NCI-H1930 (cell line): ENCODE data around the gene OR2L8.
A peak's percentile ranks its signal among the peaks of the same experiment; 100 is the strongest.

ENCODE experiments used
- DNase-seq, 2 experiments: peaks; one replicate each; lab custom pipeline; 2025; lab: John Stamatoyannopoulos, UW

Gene OR2L8, protein sequence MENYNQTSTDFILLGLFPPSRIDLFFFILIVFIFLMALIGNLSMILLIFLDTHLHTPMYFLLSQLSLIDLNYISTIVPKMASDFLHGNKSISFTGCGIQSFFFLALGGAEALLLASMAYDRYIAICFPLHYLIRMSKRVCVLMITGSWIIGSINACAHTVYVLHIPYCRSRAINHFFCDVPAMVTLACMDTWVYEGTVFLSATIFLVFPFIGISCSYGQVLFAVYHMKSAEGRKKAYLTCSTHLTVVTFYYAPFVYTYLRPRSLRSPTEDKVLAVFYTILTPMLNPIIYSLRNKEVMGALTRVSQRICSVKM

DNA sequence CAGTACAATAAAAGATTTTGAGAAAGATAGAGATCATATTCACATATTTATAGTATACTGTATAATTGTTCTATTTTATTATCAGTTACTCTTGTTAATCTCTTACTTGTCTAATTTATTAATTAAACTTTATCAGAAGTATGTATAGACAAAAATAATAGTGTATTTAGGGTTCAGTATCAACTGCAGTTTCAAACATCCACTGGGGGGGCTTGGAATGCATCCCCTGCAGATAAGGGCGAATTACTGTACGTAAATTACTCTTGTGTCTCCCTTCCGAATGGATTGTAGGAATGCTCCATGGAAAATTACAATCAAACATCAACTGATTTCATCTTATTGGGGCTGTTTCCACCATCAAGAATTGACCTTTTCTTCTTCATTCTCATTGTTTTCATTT is at the start of gene OR2L8:
TSS of gene OR2L8 (plus strand) at position 301 of the 400 bp plus-strand sequence. CDS start at position 301, 0 bp downstream.
- DNase-seq: no peak

DNA sequence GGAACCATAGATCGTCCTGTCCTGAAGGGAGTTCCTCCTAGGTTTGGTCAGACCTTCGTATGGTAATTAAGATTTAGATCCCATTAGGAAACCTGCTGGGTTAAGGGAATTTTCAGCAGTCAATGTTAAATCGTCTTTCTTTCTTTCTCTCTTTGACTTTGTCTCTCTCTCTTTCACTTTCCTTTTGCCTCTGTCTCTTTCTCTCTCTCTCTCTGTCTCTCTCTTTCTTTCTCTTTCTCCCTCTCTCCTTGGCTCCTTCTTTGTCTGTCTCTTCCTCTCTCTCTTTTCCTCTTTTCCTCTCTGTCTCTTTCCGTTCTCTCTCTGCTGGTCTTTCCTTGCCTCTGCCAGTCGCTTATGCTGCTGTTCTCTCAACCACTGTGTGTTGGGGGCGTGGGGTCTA is 44.5 kb upstream of the OR2L8 start:
- no peak for DNase-seq

DNA sequence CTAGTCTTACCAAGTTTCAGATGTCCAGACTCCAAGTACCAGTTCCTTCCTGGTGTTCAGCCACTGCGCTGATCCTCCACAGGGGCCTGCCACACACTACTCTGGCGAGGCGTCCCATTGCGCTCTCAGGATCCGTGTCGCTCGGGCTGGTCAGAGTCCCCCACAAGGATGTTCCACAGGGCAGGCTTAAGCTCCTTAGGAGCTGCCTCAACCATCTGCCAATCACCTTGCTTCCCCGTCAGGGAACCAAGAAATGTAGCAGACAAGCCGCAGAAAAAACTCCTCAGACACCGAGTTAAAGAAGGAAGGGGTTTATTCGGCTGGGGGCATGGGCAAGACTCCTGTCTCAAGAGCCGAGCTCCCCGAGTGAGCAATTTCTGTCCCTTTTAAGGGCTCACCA is 43.5 kb upstream of the OR2L8 start:
- no peak for DNase-seq

DNA sequence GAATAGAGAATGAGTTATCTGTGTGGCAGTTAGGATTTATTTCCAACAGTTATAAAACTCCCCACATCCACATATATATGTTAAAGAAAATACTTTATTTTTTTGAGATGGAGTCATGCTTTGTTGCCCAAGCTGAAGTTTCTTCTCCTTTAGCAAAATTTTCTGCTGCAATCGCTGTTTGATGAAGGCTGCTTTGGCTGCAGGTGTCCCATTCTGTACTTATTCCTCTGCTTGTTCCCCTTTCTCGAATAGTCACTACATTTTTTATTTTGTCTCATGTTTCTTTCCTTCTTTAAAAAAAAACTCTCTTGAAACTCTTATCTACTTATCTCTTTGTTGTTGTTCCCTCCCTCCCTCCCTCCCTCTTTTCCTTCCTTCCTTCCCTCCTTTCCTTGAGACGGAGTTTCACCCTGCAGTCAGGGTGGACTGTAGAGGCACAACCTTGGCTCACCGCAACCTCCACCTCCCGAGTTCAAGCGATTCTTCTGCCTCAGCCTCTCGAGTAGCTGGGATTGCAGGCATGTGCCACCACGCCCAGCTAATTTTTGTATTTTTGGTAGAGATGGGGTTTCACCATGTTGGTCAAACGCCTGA is 42.7 kb upstream of the OR2L8 start:
- no peak for DNase-seq

DNA sequence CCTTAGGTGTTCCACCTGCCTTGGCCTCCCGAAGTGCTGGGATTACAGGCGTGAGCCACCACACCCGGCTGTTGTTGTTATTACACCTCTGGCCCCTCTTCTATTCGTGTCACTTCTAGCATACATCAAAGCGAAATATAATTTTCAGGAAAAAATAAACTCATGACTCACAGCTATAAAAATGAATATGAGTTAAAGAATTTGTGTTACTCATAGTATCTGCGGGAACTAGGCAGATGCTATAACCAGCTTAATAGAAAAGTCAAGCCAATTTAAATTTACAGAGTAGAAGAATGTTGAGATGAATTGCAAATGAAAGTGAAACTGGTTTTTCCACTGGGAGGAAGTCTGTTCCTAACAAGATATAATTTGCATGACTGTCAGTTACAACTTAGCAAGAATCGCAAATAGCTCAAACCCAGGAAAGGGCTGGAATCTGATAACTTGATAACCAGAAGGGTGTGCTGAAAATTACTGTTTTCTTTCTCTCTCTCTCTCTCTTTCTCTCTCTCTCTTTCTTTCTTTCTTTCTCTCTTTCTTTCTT is 42.1 kb upstream of the OR2L8 start:
- DNase-seq: no peak

DNA sequence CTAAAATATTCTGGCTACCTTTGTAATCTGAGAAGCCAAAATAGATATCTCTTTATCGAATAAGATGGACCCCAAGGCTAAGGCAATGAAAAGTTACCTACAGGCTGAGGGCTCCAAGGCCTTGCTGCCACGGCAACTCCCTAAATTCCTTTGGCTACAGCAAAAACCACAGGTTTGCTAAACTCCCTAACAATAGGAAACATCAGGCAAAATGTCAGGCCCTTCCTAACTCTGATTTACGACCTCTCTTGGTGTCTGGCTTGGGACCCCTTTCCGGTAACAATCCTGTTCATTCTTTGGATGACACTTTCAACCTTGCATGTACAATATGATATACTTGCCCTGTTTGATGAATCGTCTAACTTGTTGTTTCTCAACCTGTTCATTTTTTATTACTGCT is 39.9 kb upstream of the OR2L8 start:
- DNase-seq: no peak

DNA sequence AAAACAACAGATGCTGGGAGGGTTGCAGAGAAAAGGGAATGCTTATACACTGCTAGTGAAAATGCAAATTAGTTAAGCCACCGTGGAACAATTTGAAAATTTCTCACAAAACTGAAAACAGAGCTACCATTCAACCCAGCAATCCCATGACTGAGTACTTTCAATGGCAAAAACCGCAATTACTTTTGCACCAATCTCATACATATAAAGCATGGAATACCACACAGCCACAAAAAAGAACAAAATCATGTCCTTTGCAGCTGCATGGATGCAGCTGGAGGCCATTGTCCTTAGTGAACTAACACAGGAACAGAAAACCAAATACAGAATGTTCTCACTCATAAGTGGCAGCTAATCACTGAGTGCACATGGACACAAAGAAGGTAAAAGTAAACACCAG is 34.9 kb upstream of the OR2L8 start:
- DNase-seq: peak; percentile 4 to 39

DNA sequence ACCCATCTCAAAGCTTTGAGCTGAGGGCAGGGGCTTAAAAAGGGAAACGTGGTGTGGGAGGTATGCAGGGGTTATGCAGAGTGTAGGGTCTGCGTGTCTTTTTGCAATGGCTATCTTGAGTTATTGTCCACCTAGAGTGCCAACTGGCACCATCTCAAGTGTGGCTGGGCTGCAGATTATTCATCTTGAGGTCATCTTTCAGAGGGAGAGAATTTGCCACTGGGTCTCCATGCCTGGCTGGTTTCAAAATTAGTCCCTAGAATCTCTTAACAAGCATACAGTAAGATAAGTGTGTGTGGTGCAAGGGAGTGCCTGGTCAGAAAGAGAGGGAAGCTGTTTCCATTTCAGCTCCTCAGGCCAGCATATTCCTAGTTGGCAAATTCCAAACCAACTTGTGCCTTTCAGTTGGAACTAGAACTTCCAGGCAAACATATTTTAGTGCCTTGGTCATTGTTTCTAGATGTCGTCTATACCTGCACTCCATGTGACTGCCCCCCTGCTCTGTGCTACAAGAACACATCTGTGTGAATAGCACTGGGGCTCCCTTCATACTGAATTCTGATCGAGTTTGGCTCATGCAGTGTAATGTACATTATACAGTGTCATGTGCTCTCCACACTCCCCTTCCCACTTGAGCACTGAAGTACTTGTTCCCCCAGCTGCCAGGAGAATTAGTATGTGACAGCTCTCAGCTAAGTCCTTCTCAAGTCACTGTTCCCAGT is 33.6 kb upstream of the OR2L8 start:
- DNase-seq: no peak

DNA sequence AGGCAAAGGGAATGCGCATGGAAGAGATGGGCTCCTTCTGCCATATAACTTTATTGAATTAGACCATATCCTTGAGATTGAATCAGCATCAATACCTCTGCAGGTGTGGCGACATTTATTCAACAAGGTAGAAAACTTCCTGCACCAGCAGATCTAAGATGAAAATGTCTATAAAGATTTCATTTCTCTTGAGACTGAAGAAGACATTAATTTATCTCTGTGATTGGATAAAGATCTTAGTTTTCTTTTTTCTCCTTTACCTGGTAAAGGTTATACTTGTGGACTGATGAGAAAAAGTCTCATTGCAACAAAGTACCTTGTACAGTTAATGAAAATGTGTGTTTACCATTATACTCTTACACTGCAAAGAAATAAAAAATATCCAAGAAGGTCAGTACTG is 28.7 kb upstream of the OR2L8 start, which contains the start of gene OR2T8:
TSS of gene OR2T8 (plus strand) at position 301 of the 400 bp plus-strand sequence. CDS start 766 bp downstream, outside the sequence.
- no peak for DNase-seq

DNA sequence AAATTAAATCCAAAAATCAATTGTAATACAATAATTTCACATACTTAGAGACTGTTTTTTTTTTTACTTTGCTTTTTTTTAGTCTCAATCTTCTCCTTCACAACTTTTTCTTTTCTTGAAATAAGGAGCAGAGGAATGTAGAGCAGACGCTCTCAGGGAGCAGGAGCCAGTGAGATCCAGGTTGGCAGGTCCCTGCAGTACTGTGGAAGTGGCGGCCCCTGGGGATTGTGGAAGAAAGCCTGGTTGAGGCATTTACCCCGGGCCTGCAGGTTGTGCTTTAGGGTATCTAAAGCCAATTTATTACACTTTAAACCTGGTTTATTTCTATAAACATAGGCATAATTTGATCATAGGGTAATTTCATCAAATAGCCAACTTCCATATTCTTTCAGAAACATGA is 24.7 kb upstream of the OR2L8 start:
- DNase-seq: no peak

DNA sequence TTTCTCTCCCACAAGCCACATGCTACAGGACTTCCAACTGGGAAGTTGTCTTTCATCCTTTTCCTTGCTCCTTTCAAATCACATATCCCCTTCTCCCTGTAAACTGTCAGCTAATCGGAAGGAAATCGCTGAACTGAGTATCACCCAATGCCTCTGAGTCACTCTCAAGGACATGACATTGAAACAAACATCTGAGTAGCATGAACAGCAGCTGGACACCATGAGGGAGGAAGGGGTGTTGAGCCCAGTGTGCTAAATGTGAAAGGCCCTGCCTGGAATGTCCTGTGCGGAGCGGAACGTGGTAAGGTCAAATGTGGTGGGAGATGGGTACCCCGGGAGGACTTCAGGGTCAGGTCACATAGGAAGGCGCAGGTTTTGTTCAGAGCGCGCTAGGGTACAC is 23.8 kb upstream of the OR2L8 start, which contains the start of gene OR2AJ1:
TSS of gene OR2AJ1 (plus strand) at position 22 of the 400 bp plus-strand sequence. CDS start 8,880 bp downstream, outside the sequence.
- DNase-seq: no peak

DNA sequence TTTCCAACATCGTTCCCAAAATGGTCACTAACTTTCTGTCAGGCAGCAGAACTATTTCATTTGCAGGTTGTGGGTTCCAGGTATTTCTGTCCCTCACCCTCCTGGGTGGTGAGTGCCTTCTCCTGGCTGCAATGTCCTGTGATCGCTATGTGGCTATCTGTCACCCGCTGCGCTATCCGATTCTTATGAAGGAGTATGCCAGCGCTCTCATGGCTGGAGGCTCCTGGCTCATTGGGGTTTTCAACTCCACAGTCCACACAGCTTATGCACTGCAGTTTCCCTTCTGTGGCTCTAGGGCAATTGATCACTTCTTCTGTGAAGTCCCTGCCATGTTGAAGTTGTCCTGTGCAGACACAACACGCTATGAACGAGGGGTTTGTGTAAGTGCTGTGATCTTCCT is 14.7 kb upstream of the OR2L8 start:
- no peak for DNase-seq

DNA sequence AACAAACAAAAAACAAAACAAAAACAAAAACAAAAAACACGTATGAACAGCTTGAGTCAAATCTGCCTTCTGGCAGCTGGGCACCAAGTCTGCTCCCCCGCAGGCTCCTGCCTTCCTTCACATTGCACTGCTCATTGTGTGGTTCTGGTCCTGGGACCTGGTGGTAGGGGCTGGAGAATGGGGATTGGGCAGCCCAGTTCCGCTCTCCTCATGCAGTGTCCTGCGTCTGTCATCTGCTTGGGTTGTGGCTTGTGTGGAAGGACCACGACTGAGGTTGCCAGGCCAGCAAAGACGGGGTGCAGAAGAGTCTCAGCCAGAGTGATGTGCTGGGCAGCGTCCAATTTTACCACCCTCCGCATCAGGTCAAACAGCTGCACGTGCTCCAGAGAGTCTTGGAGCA is 12.9 kb upstream of the OR2L8 start:
- DNase-seq: no peak

DNA sequence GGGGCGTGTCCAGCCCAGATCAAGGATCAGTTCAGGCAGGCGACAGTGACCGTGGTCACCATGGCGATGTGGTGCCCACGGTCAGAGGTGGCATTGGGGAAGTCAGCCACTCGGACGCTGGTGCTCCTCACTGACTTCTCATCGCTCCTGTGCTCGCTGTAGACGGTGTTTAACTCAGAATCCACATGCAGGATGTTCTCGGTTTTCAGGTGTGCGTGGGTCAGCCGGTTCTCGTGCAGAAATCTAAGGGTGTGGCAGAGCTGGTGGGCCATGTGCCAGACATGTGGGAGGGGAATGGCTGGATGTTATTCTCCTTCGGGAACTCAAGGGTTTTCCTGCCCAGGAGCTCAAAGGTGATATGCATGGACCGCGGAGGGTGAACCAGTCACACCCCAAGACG is 12.2 kb upstream of the OR2L8 start:
- DNase-seq: no peak

DNA sequence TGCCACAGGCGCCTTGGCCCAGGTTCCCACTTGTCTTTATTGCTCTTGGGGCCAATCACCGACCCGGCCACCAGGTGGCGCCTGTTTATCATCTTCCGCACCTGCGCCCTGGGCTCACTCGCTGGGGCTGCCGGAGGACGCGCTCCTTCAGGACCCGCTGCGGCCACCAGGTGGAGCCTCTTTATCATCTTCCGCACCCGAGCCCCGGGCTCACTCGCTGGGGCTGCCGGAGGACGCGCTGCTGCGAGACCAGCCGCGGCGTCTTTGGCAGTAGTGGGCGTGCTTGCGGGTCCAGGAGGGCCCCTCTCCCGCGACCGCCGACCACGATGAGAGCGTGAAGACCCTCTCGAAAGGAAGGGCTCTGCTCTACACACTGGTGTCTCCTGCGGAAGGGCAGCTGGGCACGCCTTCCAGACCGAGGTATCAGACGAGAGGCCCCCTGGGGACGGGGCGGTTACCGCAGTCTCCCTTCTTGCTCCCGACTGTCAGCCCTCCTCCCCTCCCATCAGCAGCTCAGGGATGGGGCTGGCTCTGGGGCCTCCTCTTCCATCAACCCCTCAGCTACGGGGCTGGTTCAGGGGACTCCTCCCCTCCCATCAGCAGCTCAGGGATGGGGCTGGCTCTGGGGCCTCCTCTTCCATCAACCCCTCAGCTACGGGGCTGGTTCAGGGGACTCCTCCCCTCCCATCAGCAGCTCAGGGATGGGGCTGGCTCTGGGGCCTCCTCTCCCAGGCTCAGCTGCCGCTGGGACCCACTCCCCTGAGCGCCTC is 11.5 kb upstream of the OR2L8 start:
- peak; percentile 90 to 92 for DNase-seq

DNA sequence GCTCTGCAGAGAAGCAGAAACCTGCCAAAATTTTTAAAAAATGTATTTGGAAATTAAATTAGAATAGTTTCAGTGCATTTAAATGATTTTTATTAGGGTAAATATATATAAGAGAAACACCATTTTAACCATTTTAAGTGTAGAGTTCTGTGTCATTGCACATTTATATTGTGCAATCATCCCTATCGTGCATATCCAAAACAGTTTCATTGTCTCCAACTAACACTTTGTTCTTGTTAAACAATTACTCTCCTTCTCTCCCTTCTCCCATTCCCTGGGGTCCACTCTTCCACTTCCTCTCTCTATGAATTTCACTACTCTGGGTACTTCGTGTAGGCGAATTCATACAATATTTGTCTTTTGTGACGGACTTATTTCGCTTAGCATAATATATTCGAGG is 6.0 kb upstream of the OR2L8 start:
- DNase-seq: no peak

DNA sequence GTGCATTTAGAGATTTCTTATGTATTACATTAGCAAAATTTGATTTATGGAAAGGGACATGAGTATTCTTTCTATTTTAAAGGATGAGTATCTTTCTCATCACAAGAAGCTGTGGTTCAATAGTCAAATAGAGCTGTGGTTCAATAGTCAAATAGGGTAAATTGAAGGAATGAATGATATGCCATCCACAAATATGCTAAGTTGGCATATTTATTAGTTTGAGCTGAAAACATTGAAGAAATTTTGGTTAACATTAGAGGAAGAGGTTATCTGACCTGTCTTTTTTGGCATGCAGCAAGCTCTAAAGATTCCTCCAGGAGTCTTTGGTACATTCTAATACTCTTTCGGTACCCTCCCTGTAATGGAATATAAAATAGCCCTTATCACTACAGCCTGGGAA is 4.8 kb downstream of the OR2L8 start:
- no peak for DNase-seq

DNA sequence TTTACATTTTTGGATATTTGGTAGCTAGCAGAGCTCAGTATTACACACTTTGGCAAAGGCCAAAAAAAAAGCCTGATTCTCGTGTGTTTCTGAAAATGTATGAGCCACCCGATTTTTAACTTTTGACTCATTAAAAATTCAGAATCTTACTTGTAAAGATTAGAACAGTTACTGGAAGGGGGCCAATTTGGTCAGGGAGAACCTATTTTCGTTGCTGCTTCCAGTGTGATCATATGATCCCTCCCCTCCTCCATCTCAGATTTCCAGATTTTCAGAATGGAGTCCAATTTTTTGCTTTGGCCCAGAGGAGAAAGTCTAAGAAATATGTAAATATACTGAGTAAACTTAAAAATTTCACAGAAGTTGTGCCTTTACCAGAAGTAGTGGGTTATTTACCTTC is 13.1 kb downstream of the OR2L8 start:
- no peak for DNase-seq

DNA sequence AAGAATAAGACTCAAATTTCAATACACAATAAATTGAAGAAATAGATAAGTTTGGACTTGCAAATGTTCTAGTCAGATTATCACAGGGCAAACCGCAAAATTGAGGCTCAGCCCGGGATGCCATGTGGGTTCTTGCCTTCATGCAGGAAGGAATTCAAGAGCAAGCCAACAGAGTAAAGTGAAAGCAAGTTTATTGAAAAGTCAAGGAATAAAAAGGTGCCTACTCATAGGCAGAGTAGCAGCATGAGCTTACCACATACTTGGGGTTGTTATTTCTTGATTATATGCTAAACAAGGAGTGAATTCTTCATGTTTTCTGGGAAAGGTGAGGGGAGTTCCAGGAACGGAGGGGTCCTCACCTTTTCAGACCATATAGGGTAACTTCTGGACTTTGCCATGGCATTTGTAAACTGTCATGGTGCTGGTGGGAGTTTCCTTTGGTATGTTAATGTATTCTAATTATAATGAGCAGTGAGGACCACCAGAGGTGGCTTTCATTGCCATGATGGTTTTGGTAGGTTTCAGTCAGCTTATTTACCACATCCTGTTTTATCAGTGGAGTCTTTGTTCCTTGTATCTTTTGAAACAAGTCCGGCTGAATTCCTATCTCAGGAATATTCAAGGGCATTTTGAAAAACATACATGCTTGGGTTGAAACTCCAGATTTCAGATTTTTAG is 14.4 kb downstream of the OR2L8 start:
- no peak for DNase-seq

DNA sequence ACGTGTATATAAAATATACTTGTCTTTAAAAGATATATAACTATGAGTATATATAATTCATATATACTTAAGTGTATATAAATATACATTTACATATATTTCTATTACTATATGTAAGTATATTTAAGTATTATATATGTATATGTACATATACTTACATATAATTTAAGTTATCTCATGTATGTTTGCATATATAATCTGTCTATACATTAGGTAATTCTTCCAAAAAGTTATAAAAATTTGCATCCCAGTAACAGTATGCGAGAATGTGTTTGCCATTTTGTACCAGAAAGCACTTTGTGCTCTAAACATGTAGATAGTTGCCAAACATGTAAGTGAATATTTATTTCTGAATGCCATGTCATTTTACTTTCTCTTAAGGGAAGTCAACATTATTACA is 16.3 kb downstream of the OR2L8 start, which contains the start of gene OR2AK2:
TSS of gene OR2AK2 (plus strand) at position 301 of the 400 bp plus-strand sequence. CDS start 144 bp downstream, outside the sequence.
- DNase-seq: no peak

DNA sequence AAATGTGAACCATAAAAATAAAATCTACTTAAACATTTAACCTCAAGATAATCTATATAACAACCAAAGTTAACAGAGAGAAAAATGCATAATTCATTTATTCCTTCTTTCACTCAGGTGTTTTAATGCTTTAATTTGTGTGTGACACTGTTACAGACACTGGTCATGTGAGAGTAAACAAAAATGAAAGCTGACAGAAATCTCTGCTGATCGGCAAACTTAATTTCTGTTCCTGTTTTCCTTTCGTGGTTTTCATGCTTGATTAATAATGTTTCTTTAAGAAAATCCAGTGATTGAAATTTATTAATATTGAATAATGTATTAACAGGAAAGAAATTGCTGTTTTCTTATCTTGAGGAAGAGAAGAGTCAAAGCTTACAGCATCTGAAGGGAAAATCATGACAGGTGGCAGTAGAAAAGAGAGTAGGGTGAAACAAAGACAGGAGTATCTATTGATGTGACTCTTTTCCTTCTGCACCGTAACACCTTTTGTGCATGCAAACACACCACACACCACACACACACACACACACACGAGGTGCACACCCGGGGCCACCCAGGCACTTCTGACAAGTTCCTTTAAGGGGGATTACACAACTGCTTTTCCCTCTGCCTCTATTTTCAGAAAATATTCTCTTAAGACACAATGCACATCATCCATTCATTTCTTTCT is 18.0 kb downstream of the OR2L8 start:
- DNase-seq: no peak
